T47D (cell line): ENCODE measurements around the gene CNRIP1.
"Not testable (repeated sequence)": the region's sequence is repeated elsewhere in the genome, so short reads cannot be mapped to it uniquely, and the experiment has no call there.

Experiments used
- DNase-seq, 2 experiments: peaks; one replicate each; pipeline versions ENCODE4 v3.0.0 to v3.0.0-alpha.2; 2011 to 2012; ENCODE audit warnings: low read depth in 1 of 2, low spot score in 1 of 2
- JUND ChIP-seq: IDR thresholded peaks from 2 replicates; pipeline ENCODE4 v1.6.1; 2012; ENCODE audit warnings: low read depth
- in situ Hi-C: cut with HindIII; loops from 2 replicates; pipeline ENCODE4 v1.10.0; 2016; ENCODE audit warnings: low sequenced_read_pairs, low pct_unique_long_range_greater_than_20kb

CNRIP1 gene

DNA sequence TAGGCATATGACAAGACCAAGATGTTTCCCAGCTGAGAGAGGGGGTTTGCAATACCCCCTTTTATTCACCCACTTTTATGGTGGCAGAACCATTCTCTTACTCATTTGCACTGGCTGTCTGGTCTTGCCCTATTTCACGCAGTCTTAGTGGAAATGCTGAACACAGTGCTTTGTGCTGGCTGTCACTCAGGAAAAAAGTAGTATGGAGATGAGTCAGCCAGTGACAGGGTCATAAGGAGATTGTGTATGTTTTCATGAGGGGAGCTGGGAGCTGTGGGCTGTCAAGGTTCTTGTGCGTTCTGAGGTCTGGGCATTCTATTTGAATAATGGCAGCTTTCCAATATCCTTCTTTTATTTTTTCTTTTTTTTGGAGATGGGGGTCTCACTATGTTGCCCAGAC lies 10.9 kb upstream of the CNRIP1 start:
- no peak for TF ChIP-seq JUND
- in situ Hi-C loops: no loop called here
- DNase-seq: no peak

DNA sequence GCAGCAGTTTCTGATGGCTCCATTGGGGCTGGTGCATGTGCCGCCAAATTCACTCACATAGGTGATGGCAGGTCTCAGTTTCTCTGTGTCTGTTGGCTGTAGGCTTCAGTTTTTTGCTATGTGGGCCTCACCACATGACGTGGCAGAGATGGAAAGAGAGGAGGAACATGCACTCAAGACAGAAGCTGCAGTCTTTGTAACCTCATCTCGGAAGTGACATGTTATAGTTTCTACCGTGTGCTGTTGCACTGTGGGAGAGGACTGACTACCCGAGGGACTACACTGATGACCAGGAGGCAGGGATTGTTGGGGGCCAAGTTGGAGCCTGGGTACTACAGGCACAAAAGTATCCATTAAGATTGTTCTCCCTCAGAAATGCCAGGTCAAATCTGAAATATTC lies 9.2 kb upstream of the CNRIP1 start:
- TF ChIP-seq JUND: no peak
- in situ Hi-C loops: no loop called here

DNA sequence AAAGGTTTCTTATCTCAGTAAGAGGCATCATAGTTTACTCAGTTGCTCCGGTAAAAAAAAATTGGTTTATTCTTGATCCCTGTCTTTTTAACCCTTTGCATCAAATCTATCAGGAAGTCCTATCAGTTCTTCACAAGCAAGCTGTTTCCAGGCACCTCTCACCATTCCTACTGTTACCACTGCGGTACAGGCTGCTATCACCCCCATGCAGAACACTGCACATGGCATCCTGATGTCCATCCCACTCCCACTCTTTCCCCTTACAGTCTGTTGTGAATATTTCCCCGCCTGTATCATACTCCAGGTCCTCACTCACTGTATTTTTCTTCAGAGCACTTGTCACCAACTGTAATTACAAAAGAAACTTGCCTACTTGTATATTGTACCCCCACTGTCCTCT lies 5.3 kb upstream of the CNRIP1 start:
- no peak for TF ChIP-seq JUND
- in situ Hi-C loops: no loop called here
- DNase-seq: no peak

More for the DNA sequence above, 9.2 kb upstream of the CNRIP1 start:
- DNase-seq: no peak

DNA sequence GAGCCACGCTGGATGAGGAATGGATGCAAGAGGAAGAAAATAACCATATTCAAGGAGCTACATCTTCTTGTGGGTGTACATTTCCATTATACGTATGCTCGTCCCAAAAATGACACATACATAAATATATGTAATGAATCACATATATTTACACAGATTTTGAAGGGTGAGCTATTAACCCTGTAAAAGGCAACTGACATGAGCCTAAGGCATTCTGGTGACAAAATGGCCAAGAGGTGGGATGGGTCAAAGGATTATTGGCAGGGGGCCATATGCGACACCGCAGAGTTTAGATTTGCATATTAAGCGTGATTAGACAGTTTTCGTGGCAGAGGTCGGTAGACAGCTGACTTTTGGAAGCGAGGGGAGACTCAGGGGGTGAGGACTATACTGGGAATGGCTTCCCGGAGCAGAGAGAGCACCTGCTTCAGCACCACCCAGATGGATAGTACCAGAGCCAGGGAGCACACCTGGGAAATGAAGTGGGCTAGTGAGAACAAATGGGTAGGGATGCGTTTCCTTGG lies 431 bp upstream of the CNRIP1 start:
- TF ChIP-seq JUND: no peak
- in situ Hi-C loops: no loop called here
- DNase-seq: peak; percentile 19 to 47

- no peak for DNase-seq
- no peak for TF ChIP-seq JUND
- in situ Hi-C loops: no loop called here
Measured at GRCh38 chr2:68318914-68319397, 793 bp downstream of the CNRIP1 start.

GRCh38 chr2:68317971-68318913 lies 1.5 kb downstream of the CNRIP1 start:
- in situ Hi-C loops: no loop called here
- TF ChIP-seq JUND: no peak
- no peak for DNase-seq

- DNase-seq: no peak
- in situ Hi-C loops: no loop called here
- no peak for TF ChIP-seq JUND
Measured at GRCh38 chr2:68316111-68316510, 3.6 kb downstream of the CNRIP1 start.

GRCh38 chr2:68311033-68311432 lies 8.7 kb downstream of the CNRIP1 start:
- in situ Hi-C loops: no loop called here
- no peak for TF ChIP-seq JUND
- DNase-seq: no peak

- DNase-seq: no peak
- in situ Hi-C loops: no loop called here
- TF ChIP-seq JUND: no peak
Measured at GRCh38 chr2:68309426-68309825, 10.3 kb downstream of the CNRIP1 start.

DNA sequence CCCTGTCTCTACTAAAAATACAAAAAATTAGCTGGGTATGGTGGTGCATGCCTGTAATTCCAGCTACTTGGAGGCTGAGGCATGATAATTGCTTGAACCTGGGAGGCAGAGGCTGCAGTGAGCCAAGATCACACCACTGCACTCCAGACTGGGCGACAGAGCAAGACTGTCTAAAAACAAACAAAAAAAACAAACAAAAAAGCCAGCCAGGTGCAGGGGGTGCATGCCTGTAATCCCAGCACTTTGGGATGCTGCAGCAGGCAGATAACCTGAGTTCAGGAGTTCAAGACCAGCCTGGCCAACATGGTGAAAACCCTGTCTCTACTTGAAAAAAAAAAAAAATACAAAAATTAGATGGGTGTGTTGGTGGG lies 15.9 kb downstream of the CNRIP1 start:
- in situ Hi-C loops: not testable (repeated sequence)

GRCh38 chr2:68303033-68303901 lies 16.5 kb downstream of the CNRIP1 start:
- TF ChIP-seq JUND: no peak
- in situ Hi-C loops: no loop called here
- no peak for DNase-seq

More for the DNA sequence above, 15.9 kb downstream of the CNRIP1 start:
- not testable (repeated sequence) for DNase-seq

GRCh38 chr2:68302281-68302875 lies 17.4 kb downstream of the CNRIP1 start:
- DNase-seq: no peak
- in situ Hi-C loops: no loop called here
- no peak for TF ChIP-seq JUND

- in situ Hi-C loops: no loop called here
- TF ChIP-seq JUND: no peak
- DNase-seq: no peak
Measured at GRCh38 chr2:68295516-68295915, 24.2 kb downstream of the CNRIP1 start.
